ENCODE data around the gene CAMTA1. TPM values are rescaled to one million over a fixed set of nuclear protein-coding genes. Genes with fewer than 3 reads are reported as not detected.

Gene CAMTA1
- total RNA-seq, 1 experiment from 2014 or later = 69.5 TPM

GRCh38 chr1:6868660-6869380, 83.6 kb downstream of the CAMTA1 start:
- Histone ChIP-seq H3K27ac (ENCODE audit: low read depth, low read length) (no peak overlapping the region), H3K4me2 (ENCODE audit: low read length) (no peak overlapping the region), H3K9ac (ENCODE audit: low read length) (no peak overlapping the region), H4K20me1 (ENCODE audit: insufficient read depth) (no peaks in the 10 kb centered on the region), H2AFZ (ENCODE audit: low read depth, low read length, poor library complexity, severe bottlenecking) (no peak overlapping the region), H3K9me3 (ENCODE audit: control insufficient read depth in 1 of 2, insufficient read depth in 1 of 2, low read depth in 1 of 2, low read length in 2 of 2) (no peaks in the 10 kb centered on the region), H3K79me2 (ENCODE audit: insufficient read depth, low read length) (peaks cover 23% of the 10 kb centered on the region), H3K9me2 (ENCODE audit: insufficient read depth) (no peaks in the 10 kb centered on the region), H3K4me1 (ENCODE audit: control insufficient read depth in 1 of 2, insufficient read depth in 2 of 2, low read length in 2 of 2) (peaks cover 5 to 11% of the 10 kb centered on the region in 2 experiments), H3K4me3 (replicated peaks in 1 of 2; ENCODE audit: low read depth in 1 of 2, low read length in 2 of 2) (no peak overlapping the region), H3K27me3 (ENCODE audit: insufficient read depth, low read length) (no peaks in the 10 kb centered on the region), H3K36me3 (ENCODE audit: control insufficient read depth in 1 of 2, insufficient read depth in 2 of 2, low read length in 2 of 2) (no peaks in the 10 kb centered on the region)
- POLR2A ChIA-PET = no interaction called here
- DNase-seq (ENCODE audit: low read depth, low spot score) (no peak), ATAC-seq (no peak)
- CTCF ChIA-PET = no interaction called here
- intact Hi-C loops (cut with micrococcal nuclease) = no loop called here
- TF ChIP-seq TCF7L2 (IDR thresholded peaks at IDR 0.05; ENCODE audit: borderline replicate concordance, extremely low read depth, insufficient read depth, insufficient read length) (no peak), ELF1 (IDR thresholded peaks at IDR 0.05; ENCODE audit: borderline replicate concordance, low read depth) (no peak), FOSL1 (IDR thresholded peaks at IDR 0.05; ENCODE audit: low read depth) (no peak), REST (IDR thresholded peaks at IDR 0.05; ENCODE audit: low read depth) (no peak), ZFX (IDR thresholded peaks at IDR 0.05) (no peak), RAD21 (IDR thresholded peaks at IDR 0.05; ENCODE audit: low read depth) (no peak), CBX3 (IDR thresholded peaks at IDR 0.05; ENCODE audit: low read depth) (no peak), SP1 (IDR thresholded peaks at IDR 0.05; ENCODE audit: low read depth) (no peak), YY1 (IDR thresholded peaks at IDR 0.05; ENCODE audit: extremely low read depth, insufficient replicate concordance, low read depth, low read length) (no peak), CEBPB (IDR thresholded peaks at IDR 0.05; ENCODE audit: low read depth) (no peak), MAX (IDR thresholded peaks at IDR 0.05) (no peak), SIN3A (IDR thresholded peaks at IDR 0.05; ENCODE audit: low read depth) (no peak), POLR2AphosphoS5 (IDR thresholded peaks at IDR 0.05; ENCODE audit: low read depth, low read length) (no peak), ZNF274 (IDR thresholded peaks at IDR 0.05; ENCODE audit: low read depth, low read length) (no peak), CTCF (IDR thresholded peaks at IDR 0.05 in 2 of 3, conservative IDR thresholded peaks at IDR 0.05 in 1 of 3; ENCODE audit: borderline replicate concordance in 1 of 3, insufficient read depth in 1 of 3, low read depth in 2 of 3, low read length in 2 of 3) (no peak), JUND (IDR thresholded peaks at IDR 0.05) (no peak), SRF (IDR thresholded peaks at IDR 0.05; ENCODE audit: low read depth) (no peak), EZH2 (IDR thresholded peaks at IDR 0.05) (no peak)
- RAD21 ChIA-PET (ENCODE audit: low non-redundant PET in 1 of 2, low total read pairs in 2 of 2, uncharacterized antibody in 2 of 2, unreplicated experiment in 2 of 2) = interaction anchor here (0.6 kb wide), 2 partner anchors 50 to 129 kb away, joined by 3 read pairs; no protein-coding TSS in a partner anchor
- no TSS peak for BruUV-seq (replicated peaks)

Data from HCT116 (cell line).